GM21717 (cell line): ENCODE data around the gene PASD1.
"Not testable (repeated sequence)": the region's sequence is repeated elsewhere in the genome, so short reads cannot be mapped to it uniquely, and the experiment has no call there.

Experiments used
- ATAC-seq: cut with Tn5 transposase; IDR thresholded peaks from one replicate; pipeline ENCODE4 v1.9.1; 2021; ENCODE audit warnings: mild to moderate bottlenecking, moderate library complexity; ENCODE audit not compliant: unreplicated experiment

PASD1 gene

GRCh38 chrX:151609222-151609621 lies 45.7 kb downstream of the PASD1 start:
- no peak for ATAC-seq

- no peak for ATAC-seq
Measured at GRCh38 chrX:151621422-151621821, 57.9 kb downstream of the PASD1 start.

GRCh38 chrX:151624677-151625076 lies 61.2 kb downstream of the PASD1 start:
- ATAC-seq, result no peak

GRCh38 chrX:151631822-151632221 lies 68.3 kb downstream of the PASD1 start:
- ATAC-seq, result no peak

- no peak for ATAC-seq
Measured at GRCh38 chrX:151633157-151633556, 69.7 kb downstream of the PASD1 start.

- ATAC-seq, result no peak
Measured at GRCh38 chrX:151634937-151635336, 71.5 kb downstream of the PASD1 start.

- ATAC-seq, result no peak
Measured at GRCh38 chrX:151641564-151641963, 78.1 kb downstream of the PASD1 start.

GRCh38 chrX:151675121-151675746 lies 111.8 kb downstream of the PASD1 start:
- no peak for ATAC-seq

- ATAC-seq, result no peak
Measured at GRCh38 chrX:151676196-151676595, 112.7 kb downstream of the PASD1 start.

GRCh38 chrX:151679798-151680402 lies 116.4 kb downstream of the PASD1 start:
- no peak for ATAC-seq

GRCh38 chrX:151680805-151681204 lies 117.3 kb downstream of the PASD1 start:
- no peak for ATAC-seq

- no peak for ATAC-seq
Measured at GRCh38 chrX:151687635-151688034, 124.2 kb downstream of the PASD1 start.

GRCh38 chrX:151688695-151689094 lies 125.2 kb downstream of the PASD1 start:
- no peak for ATAC-seq

GRCh38 chrX:151692825-151693224 lies 129.3 kb downstream of the PASD1 start:
- no peak for ATAC-seq

- ATAC-seq, result no peak
Measured at GRCh38 chrX:151694121-151694520, 130.6 kb downstream of the PASD1 start.

GRCh38 chrX:151694661-151695582 lies 131.4 kb downstream of the PASD1 start, which contains the start of gene PRRG3:
Gene PRRG3 (plus strand): TSS chrX:151695458. CDS start chrX:151698815, 3,357 bp downstream.
- ATAC-seq, result no peak

GRCh38 chrX:151695583-151696340 lies 132.3 kb downstream of the PASD1 start:
- no peak for ATAC-seq

- not testable (repeated sequence) for ATAC-seq
Measured at GRCh38 chrX:151697082-151697481, 133.6 kb downstream of the PASD1 start.

GRCh38 chrX:151697522-151697921 lies 134.0 kb downstream of the PASD1 start:
- no peak for ATAC-seq

- no peak for ATAC-seq
Measured at GRCh38 chrX:151698485-151698884, 135.0 kb downstream of the PASD1 start.

GRCh38 chrX:151699746-151700145 lies 136.3 kb downstream of the PASD1 start:
- ATAC-seq, result no peak
